ENCODE results near the gene NACC2. TPM values are rescaled to one million over a fixed set of nuclear protein-coding genes. Genes with fewer than 3 reads are reported as not detected.
"Not testable (repeated sequence)": the region's sequence is repeated elsewhere in the genome, so short reads cannot be mapped to it uniquely, and the experiment has no call there.

NACC2 gene
- total RNA-seq, 1 donor from 2014 or later: 30.8 TPM

DNA sequence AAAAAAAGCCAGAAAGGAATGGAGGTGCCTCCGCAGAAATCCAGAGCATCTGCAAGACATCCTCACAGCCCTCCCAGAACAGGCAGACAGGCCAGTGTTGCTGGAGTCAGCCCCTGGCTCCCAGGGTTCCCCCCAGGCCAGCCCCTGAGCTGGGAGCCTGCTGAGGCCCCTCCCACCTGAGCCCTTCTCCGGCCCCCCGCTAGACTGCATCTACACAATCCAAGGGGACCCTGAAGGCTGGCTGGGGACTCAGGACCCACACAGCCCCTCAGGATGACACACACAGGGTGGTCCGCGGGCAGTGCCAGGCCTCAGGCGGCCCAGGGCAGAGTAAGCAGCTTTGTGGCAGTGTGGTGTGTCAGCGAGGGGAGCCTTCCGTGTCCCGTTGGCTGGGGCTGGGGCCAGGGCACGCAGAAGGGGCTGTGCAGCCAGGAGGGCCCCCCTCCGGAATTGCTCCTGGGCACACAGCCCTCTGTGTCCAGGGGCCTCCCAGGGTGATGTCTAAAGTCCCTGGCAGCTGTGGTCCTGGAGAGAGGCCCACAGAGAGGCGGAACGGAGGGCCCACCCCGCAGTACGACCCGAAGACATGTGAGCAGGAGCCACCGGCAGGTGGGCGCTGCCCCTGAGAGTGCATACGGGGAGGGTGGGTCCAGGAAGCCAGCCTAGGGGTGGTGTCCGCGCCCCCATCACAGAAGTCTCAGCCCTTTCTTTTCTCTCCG, 20.7 kb upstream of the NACC2 start:
- no peak for ATAC-seq (ENCODE audit: poor library complexity)
- intact Hi-C loops (cut with DNase I): no loop called here
- no peak for DNase-seq

GRCh38 chr9:136115206-136115605, 20.1 kb upstream of the NACC2 start:
- intact Hi-C loops (cut with DNase I): no loop called here
- ATAC-seq (ENCODE audit: poor library complexity) (no peak), DNase-seq (no peak)

- no peak for DNase-seq
- intact Hi-C loops (cut with DNase I): no loop called here
- no peak for ATAC-seq (ENCODE audit: poor library complexity)
Observed at GRCh38 chr9:136114610-136115009, 19.5 kb upstream of the NACC2 start.

DNA sequence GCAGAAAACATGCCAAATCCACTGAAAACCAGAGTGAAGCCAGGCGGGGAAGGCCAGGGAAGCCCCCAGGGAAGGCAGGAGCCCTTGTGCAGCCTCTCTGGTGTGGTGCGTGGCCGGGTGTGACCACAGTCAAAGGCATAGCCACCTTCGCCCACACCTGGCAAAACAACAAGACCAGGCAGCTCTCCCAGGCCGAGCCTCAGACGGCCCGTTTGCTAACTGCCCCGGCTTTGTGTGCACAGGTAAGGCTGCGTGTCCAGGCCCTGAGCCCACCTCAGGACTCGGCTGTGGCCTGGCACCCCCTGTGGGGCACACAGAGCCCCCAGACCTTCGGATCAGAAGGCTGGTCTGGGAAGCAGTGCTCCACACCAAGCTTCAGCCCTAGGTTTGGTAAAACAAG, 17.5 kb upstream of the NACC2 start:
- DNase-seq (no peak), ATAC-seq (ENCODE audit: poor library complexity) (no peak)
- intact Hi-C loops (cut with DNase I): no loop called here

GRCh38 chr9:136111910-136112309, 16.8 kb upstream of the NACC2 start:
- DNase-seq (no peak), ATAC-seq (ENCODE audit: poor library complexity) (no peak)
- intact Hi-C loops (cut with DNase I): no loop called here

DNA sequence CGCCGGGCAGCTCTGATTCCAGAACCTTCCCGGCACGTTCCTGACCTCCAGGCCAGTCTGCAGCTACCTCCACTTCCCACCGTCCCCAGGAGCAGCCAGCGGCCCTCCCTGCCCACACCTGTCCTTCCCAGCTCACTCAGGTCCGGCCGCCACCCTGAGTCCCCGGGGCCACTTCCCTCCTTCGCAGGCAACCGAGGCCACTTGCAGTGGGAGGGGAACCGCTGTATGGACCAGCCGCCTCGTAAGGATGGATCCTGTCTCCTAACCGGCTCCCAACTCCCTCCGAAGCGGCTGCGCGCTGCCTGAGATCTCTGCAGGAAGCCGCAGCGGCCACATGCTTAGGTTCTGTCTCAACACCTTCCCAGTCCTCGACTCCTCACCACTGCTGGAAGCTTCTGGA, 16.1 kb upstream of the NACC2 start:
- no peak for DNase-seq

GRCh38 chr9:136110082-136111061, 15.3 kb upstream of the NACC2 start:
- intact Hi-C loops (cut with DNase I): no loop called here
- ATAC-seq (ENCODE audit: poor library complexity) (peak; percentile 14), DNase-seq (no peak)

More for the DNA sequence above, 16.1 kb upstream of the NACC2 start:
- no peak for ATAC-seq (ENCODE audit: poor library complexity)
- intact Hi-C loops (cut with DNase I): no loop called here

DNA sequence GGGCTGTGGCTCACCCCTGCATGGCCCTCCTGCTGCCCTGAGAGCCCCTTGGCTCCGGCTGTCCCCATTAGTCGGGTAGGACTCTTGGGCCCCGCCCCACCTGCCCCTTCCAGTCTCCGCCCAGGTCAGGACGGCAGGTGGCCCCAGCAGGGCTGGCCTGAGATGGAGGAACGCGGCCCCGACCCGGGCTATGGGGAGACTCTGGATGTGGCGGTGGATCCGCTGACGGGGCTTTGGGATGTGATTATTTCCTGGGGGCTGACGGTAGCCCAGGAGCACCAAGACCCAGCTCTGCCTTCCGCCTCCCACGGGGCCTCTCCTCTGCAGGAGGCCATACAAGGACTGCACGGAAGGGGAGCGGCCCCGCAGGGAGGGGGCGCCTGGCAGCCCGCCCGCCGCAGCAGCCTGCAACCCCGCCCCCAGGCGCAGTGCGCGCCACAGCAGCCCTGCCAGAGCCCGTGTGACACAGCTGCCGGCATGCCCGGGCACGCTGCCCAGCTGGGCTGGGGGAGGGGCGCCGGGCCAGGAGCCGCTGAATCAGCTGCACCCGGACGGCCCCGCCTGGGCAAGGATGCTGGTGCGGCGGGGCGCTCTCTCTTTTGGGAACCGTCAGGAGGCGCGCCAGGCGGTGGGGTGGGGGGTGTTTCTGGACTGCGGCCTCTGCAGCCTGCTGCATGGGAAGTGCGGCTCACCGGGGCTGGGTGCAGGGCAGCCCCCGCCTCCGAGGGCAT, 14.4 kb upstream of the NACC2 start:
- DNase-seq (peak; percentile 95), ATAC-seq (ENCODE audit: poor library complexity) (peak; percentile 92)
- intact Hi-C loops (cut with DNase I): no loop called here

- DNase-seq: no peak
- ATAC-seq (ENCODE audit: poor library complexity): no peak
- intact Hi-C loops (cut with DNase I): no loop called here
Observed at GRCh38 chr9:136108648-136109266, 13.7 kb upstream of the NACC2 start.

- intact Hi-C loops (cut with DNase I): no loop called here
- no peak for ATAC-seq (ENCODE audit: poor library complexity)
- DNase-seq: no peak
Observed at GRCh38 chr9:136107953-136108647, 13.0 kb upstream of the NACC2 start.

GRCh38 chr9:136107155-136107952, 12.3 kb upstream of the NACC2 start:
- DNase-seq (no peak), ATAC-seq (ENCODE audit: poor library complexity) (no peak)
- intact Hi-C loops (cut with DNase I): no loop called here

GRCh38 chr9:136105398-136106135, 10.5 kb upstream of the NACC2 start:
- peak; percentile 39 for ATAC-seq (ENCODE audit: poor library complexity)
- intact Hi-C loops (cut with DNase I): no loop called here
- DNase-seq: peak; percentile 82

DNA sequence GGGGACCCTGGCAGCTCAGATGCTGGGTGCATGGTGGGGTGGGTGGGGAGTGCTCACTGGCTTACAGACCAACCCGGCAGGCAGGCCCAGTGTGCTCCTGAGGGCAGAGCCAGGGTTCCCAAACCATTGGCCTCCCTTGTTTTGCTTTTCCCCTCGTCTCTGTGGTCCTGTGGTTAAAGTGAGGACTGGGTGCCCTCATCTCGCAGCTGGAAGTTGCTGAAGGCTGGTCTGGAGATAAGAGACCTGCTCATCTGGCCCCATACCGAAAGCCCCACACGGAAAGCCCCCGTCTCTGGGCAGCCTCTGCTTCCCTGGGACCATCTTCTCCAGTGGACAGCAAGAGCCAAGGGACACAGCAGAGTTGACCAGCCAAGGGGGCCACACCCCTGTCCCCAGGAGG, 9.8 kb upstream of the NACC2 start:
- intact Hi-C loops (cut with DNase I): no loop called here
- no peak for ATAC-seq (ENCODE audit: poor library complexity)
- DNase-seq: no peak

GRCh38 chr9:136104488-136104800, 9.4 kb upstream of the NACC2 start:
- DNase-seq (no peak), ATAC-seq (ENCODE audit: poor library complexity) (no peak)
- intact Hi-C loops (cut with DNase I): no loop called here

GRCh38 chr9:136103651-136104487, 8.8 kb upstream of the NACC2 start:
- no peak for ATAC-seq (ENCODE audit: poor library complexity)
- intact Hi-C loops (cut with DNase I): no loop called here
- no peak for DNase-seq

GRCh38 chr9:136101615-136102074, 6.6 kb upstream of the NACC2 start:
- DNase-seq; intact Hi-C loops (cut with DNase I); ATAC-seq (ENCODE audit: poor library complexity): not testable (repeated sequence)

All from Right ventricle myocardium superior (tissue), 1 donor.